IMR-90 (cell line): ENCODE results near the gene STRIP2. TPM values are rescaled to one million over a fixed set of nuclear protein-coding genes. Genes with fewer than 3 reads are reported as not detected.
"Not testable (repeated sequence)": the region's sequence is repeated elsewhere in the genome, so short reads cannot be mapped to it uniquely, and the experiment has no call there.

Experiments used
- ATAC-seq: fragments of 200-7000 bp; cut with Tn5 transposase; 2 replicates; pipeline ENCODE4 v1.9.1; 2020; ENCODE audit warnings: low read depth, mild to moderate bottlenecking, moderate library complexity
- BruUV-seq: library from RNA; stranded (reverse); fragments of 400-500 nt; replicated peaks from 2 replicates; lab custom pipeline; 2021; lab: Mats Ljungman, UMichigan
- CTCF ChIA-PET: fragments of 300-600 bp; formaldehyde crosslinking; extraction: SDS; loops from one replicate; lab custom pipeline; 2021; ENCODE audit warnings: antibody characterized with exemption; lab: Yijun Ruan, JAX
- POLR2A ChIA-PET: fragments of 300-600 bp; sonication (Branson Sonifier 250); formaldehyde crosslinking; loops from one replicate; lab custom pipeline; 2022; ENCODE audit warnings: antibody characterized with exemption; ENCODE audit not compliant: unreplicated experiment; lab: Charles Lee
- DNase-seq: peaks from one replicate; pipeline ENCODE4 v3.0.0; 2013
- H2AFZ ChIP-seq: replicated peaks from 2 replicates; pipeline ENCODE3; 2013; ENCODE audit warnings: low read length, mild to moderate bottlenecking; ENCODE audit not compliant: poor library complexity
- H2AK5ac ChIP-seq: 2 replicates; pipeline ENCODE4 v1.6.1; 2013; ENCODE audit warnings: low read depth, low read length, inconsistent platforms
- H2AK9ac ChIP-seq: replicated peaks from 2 replicates; pipeline ENCODE3; 2013; ENCODE audit warnings: mild to moderate bottlenecking, low read depth, low read length, moderate library complexity; ENCODE audit not compliant: poor library complexity
- H2BK120ac ChIP-seq: 2 replicates; pipeline ENCODE4 v1.6.1; 2013; ENCODE audit warnings: low read depth, low read length, inconsistent platforms
- H2BK15ac ChIP-seq: 3 replicates; pipeline ENCODE4 v1.6.1; 2013; ENCODE audit warnings: low read depth, low read length, inconsistent platforms
- H2BK20ac ChIP-seq: 2 replicates; pipeline ENCODE4 v1.6.1; 2013; ENCODE audit warnings: low read depth, mild to moderate bottlenecking, inconsistent platforms, low read length, moderate library complexity
- H2BK5ac ChIP-seq: 2 replicates; pipeline ENCODE4 v1.6.1; 2013; ENCODE audit warnings: mild to moderate bottlenecking, low read depth, low read length, inconsistent platforms; ENCODE audit not compliant: poor library complexity, severe bottlenecking
- H3K14ac ChIP-seq: replicated peaks from 2 replicates; pipeline ENCODE4 v1.6.1; 2013; ENCODE audit warnings: low read depth, low read length, inconsistent platforms
- H3K18ac ChIP-seq: 2 replicates; pipeline ENCODE4 v1.6.1; 2013; ENCODE audit warnings: low read depth, low read length, control low read depth
- H3K23ac ChIP-seq: 2 replicates; pipeline ENCODE4 v1.6.1; 2013; ENCODE audit warnings: low read depth, low read length, inconsistent platforms
- H3K27ac ChIP-seq: 2 replicates; pipeline ENCODE4 v1.5.1; 2013; ENCODE audit warnings: mild to moderate bottlenecking, control low read depth, low read length; ENCODE audit not compliant: insufficient read depth
- H3K27me3 ChIP-seq: 2 replicates; pipeline ENCODE4 v1.6.1; 2013; ENCODE audit warnings: low read length; ENCODE audit not compliant: control insufficient read depth, insufficient read depth
- H3K36me3 ChIP-seq: 2 replicates; pipeline ENCODE4 v1.6.1; 2013; ENCODE audit warnings: low read length, mixed read lengths; ENCODE audit not compliant: control insufficient read depth, insufficient read depth
- H3K4ac ChIP-seq: 2 replicates; pipeline ENCODE4 v1.6.1; 2013; ENCODE audit warnings: low read depth, low read length, inconsistent platforms
- H3K4me1 ChIP-seq: 2 replicates; pipeline ENCODE4 v1.6.1; 2013; ENCODE audit warnings: low read length, mixed read lengths; ENCODE audit not compliant: control insufficient read depth, insufficient read depth
- H3K4me2 ChIP-seq: 2 replicates; pipeline ENCODE4 v1.6.1; 2013; ENCODE audit warnings: low read depth, mild to moderate bottlenecking, control low read depth, low read length, moderate library complexity
- H3K4me3 ChIP-seq: 2 replicates; pipeline ENCODE4 v1.5.1; 2013; ENCODE audit warnings: low read depth, mild to moderate bottlenecking, control low read depth, low read length, moderate library complexity; ENCODE audit not compliant: insufficient read depth
- H3K56ac ChIP-seq: 2 replicates; pipeline ENCODE4 v1.6.1; 2013; ENCODE audit warnings: low read length, inconsistent platforms; ENCODE audit not compliant: insufficient read depth; ENCODE audit errors: extremely low read depth
- H3K79me1 ChIP-seq, 2 experiments: 2 replicates each; pipeline ENCODE4 v1.6.1; 2013; ENCODE audit warnings: low read length in 2 of 2, inconsistent platforms in 1 of 2, low read depth in 1 of 2
- H3K9ac ChIP-seq: 2 replicates; pipeline ENCODE4 v1.6.1; 2013; ENCODE audit warnings: low read depth, low read length, control low read depth
- H3K9me1 ChIP-seq: 2 replicates; pipeline ENCODE4 v1.6.1; 2013; ENCODE audit warnings: low read length, inconsistent platforms; ENCODE audit not compliant: insufficient read depth
- H3K9me3 ChIP-seq: 2 replicates; pipeline ENCODE4 v1.6.1; 2013; ENCODE audit warnings: low read length; ENCODE audit not compliant: control insufficient read depth, insufficient read depth
- H4K20me1 ChIP-seq: 2 replicates; pipeline ENCODE4 v1.6.1; 2013; ENCODE audit warnings: low read length, inconsistent platforms; ENCODE audit not compliant: insufficient read depth
- H4K5ac ChIP-seq: 2 replicates; pipeline ENCODE4 v1.6.1; 2013; ENCODE audit warnings: mild to moderate bottlenecking, low read depth, low read length, control low read depth
- H4K8ac ChIP-seq, 2 experiments: 2 replicates each; pipeline ENCODE4 v1.6.1; 2013; ENCODE audit warnings: low read depth in 2 of 2, low read length in 2 of 2, control low read depth in 1 of 2, inconsistent platforms in 1 of 2
- H4K91ac ChIP-seq: 2 replicates; pipeline ENCODE4 v1.6.1; 2013; ENCODE audit warnings: low read depth, low read length, inconsistent platforms; ENCODE audit not compliant: insufficient read depth
- WGBS, 2 experiments: methylation state at CpG; one replicate each; pipeline versions ENCODE4 v1.1.5 to v1.1.7; 2013; ENCODE audit warnings: missing lambda C conversion rate in 2 of 2; ENCODE audit not compliant: insufficient read length in 1 of 2; ENCODE audit errors: extremely low coverage in 2 of 2; 5-methylcytosine and 5-hydroxymethylcytosine counted together
- dilution Hi-C: fragments of 300-500 bp; cut with HindIII; formaldehyde crosslinking; loops from one replicate; pipeline ENCODE4 v1.14.3; 2018; ENCODE audit warnings: low sequenced_read_pairs; ENCODE audit not compliant: unreplicated experiment
- in situ Hi-C: fragments of 300-500 bp; cut with MboI; formaldehyde crosslinking; loops from 3 replicates; pipeline ENCODE4 v1.14.3; 2019; ENCODE audit warnings: low sequenced_read_pairs, inconsistent platforms, mixed read lengths
- intact Hi-C: fragments of 100-400 bp; cut with micrococcal nuclease; formaldehyde crosslinking; loops from 2 replicates; pipeline ENCODE4 v1.10.0; 2022
- polyA plus RNA-seq, 3 experiments: library from polyadenylated mRNA; depleted of rRNA; stranded (reverse); fragments of >200 nt; gene quantifications; 2 replicates each; pipeline ENCODE4 v1.2.3, GENCODE V29; 2012; ENCODE audit warnings: low replicate concordance in 1 of 3
- total RNA-seq: library from RNA; depleted of rRNA; stranded (reverse); fragments of >200 nt; gene quantifications from 2 replicates; pipeline ENCODE4 v1.2.3, GENCODE V29; 2012

STRIP2 gene
- total and polyA plus RNA-seq, 2 of the 4 experiments (the other 2 are of a cell fraction): 1.8 to 3.0 TPM

GRCh38 chr7:129444776-129445175, 10.5 kb downstream of the STRIP2 start:
- H4K20me1 ChIP-seq, H3K56ac ChIP-seq, H3K79me1 ChIP-seq, H3K4me3 ChIP-seq, intact Hi-C loops, H3K4ac ChIP-seq, H3K23ac ChIP-seq, H3K36me3 ChIP-seq, ATAC-seq, CTCF ChIA-PET, in situ Hi-C loops, H3K9ac ChIP-seq, H2BK15ac ChIP-seq, H3K4me1 ChIP-seq, POLR2A ChIA-PET, H4K5ac ChIP-seq, H3K14ac ChIP-seq, H2BK5ac ChIP-seq, dilution Hi-C loops, H3K4me2 ChIP-seq, H3K27me3 ChIP-seq, H2BK20ac ChIP-seq, H3K9me3 ChIP-seq, H4K8ac ChIP-seq, H3K27ac ChIP-seq, H2AK9ac ChIP-seq, H3K18ac ChIP-seq, H2AFZ ChIP-seq, H3K9me1 ChIP-seq, H2AK5ac ChIP-seq, BruUV-seq, H2BK120ac ChIP-seq, DNase-seq, H4K91ac ChIP-seq: not testable (repeated sequence)
- no CpG with 5 or more reads among the region's 5 CpGs for WGBS, 2 experiments
